ENCODE data around the gene PPP1R9A.
"Not testable (repeated sequence)": the region's sequence is repeated elsewhere in the genome, so short reads cannot be mapped to it uniquely, and the experiment has no call there.

The PPP1R9A gene

DNA sequence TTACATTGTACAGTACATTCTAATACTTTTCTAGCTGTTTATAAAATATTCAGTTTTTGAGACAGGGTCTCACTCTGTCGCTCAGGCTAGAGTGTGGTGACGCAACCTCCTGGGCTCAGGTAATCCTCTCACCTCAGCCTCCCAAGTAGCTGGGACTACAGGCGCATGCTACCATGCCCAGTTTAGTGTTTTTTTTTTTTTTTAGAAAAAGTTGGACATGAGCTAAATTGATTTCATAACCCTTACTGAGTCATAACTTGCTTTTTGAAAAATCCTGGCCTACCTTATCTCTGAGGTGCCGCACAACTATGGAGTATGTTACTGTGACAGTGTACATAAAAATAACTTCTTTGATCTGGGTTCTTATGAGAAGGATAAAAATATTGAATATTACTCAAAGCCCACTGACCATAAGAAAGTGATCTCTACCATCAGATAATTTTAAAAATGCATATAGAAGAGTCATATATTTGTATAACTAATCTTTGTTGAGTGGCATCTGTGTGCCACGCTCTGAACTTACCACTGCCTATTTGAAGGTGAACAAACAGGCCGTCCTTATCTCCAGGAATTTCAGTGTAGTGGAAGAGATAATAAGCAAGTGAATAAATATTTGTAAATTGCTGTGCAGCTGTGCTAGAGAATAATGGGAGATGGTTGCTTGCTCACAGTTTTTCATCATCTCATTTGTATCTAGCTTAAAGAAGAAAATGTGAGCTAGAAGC, 73.2 kb downstream of the PPP1R9A start:
- no peak for DNase-seq

DNA sequence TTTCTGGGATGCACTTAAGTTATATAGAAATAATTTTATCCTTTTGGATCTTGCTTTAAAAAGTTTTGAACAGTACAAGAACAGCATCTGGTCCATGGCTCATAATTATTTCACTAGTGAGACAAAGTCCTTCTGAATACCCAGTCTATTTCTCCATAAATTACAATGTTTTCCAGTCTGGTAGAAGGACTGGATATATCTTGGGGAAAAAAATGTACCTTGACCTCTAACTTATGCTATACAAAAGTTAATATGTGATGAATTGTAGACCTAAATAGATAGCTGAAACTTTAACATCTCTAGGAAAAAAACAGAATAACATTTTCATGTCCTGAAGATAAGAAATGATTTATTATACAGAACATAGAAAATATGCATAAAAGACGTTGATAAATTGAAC, 88.5 kb downstream of the PPP1R9A start:
- no peak for DNase-seq

DNA sequence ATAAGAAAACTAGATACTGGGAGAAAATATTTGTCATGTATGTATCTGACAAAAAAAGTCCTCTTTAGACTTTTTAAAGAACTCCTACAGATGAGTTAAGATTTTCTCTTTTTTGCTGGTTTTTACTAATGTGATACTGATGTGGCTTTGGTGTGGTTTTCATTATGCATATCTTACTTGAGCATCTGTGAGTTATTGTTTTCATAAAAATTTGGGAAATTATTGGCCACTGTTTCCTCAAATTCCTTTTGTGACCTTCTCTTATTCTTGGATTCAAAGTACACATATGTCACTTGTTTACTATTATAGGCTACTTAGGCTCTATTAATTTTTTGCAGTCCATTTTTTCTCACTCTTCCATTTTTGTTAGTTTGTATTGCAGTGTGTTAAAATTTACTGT, 89.0 kb downstream of the PPP1R9A start:
- DNase-seq = no peak

DNA sequence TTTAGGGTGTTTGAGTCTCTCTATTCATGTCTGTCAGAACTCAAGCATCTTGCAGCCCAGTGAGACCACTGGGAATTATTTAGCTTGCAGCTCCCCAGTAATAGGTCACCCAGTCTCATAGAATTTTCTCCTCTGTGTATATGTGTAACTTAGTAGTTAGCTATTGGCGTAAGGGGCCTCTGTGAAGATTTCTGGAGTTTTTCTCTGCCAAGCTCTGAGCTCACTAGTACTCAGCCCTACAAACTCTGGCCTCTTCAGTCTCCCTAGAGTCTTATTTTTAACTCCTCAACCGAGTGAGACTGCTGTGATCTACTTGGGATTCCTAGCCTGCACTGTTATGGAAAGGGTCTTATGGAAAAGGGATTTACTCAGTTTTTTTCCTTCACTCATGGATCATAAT, 90.2 kb downstream of the PPP1R9A start:
- no peak for DNase-seq

DNA sequence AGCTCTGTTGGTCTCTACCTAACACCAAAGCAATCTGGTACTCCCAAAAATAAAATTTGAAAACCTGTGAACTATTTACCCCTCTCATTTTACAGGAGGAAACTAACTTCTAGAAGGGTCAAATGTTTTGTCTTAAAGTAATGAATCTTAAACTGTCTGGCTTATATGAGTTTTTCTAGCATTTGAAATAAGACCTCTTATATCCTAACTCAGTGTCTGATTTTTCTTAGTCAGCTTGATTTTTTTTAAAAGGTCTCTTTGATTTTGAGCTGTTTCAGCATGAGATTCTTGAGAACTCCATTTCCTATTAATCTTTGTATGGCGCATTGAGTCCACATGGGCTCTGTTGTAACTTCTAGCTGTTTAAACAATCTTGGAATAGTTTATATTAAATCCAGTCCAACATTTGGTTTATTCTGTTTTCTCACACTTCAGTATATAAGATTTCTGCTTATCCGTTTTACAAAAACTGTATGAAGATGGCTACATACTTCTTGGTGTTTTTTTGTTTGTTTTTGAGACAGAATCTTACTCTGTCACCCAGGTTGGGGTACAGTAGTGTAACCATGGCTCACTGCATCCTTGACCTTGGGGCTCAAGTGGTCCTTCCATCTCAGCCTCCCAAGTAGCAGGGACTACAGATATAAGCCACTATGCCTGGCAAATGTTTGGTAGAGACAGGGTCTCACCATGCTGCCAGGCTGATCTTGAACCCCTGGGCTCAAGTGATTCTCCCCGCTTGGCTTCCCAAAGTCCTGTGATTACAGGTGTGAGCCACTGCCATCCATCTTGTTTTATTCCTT, 91.1 kb downstream of the PPP1R9A start:
- DNase-seq = no peak

DNA sequence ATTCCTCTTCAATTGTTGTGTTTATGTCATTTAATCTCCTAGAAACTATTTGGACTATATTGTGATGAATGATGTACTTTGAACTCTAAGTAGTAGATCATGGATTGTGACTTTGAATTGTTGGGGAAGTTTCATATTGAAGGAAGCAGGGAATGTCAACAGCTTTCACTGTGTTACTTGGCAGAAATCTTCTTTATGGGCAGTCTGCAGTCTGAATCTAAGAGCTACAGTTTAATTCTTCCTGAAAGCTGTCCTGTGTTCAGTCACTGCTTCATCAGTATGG, 91.6 kb downstream of the PPP1R9A start:
- DNase-seq = no peak

DNA sequence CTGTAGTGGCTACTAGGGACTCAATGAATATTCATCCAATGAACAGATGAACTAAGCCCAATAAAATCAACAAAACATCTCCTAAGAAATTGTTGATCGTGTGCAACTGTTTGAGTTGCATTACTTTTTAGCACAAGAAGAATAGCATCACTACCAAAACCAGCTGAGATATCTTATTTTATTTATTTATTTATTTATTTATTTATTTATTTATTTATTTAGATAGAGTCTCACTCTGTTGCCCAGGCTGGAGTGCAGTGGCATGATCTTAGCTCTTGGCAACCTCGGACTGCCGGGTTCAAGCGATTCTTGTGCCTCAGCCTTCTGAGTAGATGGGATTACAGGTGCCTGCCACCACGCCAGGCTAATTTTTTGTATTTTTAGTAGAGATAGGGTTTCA, 92.2 kb downstream of the PPP1R9A start:
- DNase-seq = not testable (repeated sequence)

DNA sequence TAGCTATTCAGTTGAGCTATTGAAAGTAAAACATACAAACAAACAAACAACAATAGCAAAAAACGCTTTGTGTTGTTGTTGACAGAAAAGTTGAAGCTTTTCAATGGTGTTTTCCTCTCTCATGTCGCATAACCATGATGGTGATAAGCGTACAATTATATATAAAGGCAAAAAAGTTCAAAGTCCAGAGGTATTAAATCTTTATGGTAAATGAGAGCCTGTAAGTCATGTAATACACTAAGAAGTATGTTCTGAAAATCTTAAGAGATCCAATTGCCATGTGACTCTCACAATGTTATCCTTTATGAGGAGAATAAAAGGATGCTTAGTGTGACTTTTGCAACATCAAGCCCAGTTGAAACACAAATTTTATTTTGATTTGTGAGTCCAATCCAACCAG, 93.9 kb downstream of the PPP1R9A start:
- no peak for DNase-seq

DNA sequence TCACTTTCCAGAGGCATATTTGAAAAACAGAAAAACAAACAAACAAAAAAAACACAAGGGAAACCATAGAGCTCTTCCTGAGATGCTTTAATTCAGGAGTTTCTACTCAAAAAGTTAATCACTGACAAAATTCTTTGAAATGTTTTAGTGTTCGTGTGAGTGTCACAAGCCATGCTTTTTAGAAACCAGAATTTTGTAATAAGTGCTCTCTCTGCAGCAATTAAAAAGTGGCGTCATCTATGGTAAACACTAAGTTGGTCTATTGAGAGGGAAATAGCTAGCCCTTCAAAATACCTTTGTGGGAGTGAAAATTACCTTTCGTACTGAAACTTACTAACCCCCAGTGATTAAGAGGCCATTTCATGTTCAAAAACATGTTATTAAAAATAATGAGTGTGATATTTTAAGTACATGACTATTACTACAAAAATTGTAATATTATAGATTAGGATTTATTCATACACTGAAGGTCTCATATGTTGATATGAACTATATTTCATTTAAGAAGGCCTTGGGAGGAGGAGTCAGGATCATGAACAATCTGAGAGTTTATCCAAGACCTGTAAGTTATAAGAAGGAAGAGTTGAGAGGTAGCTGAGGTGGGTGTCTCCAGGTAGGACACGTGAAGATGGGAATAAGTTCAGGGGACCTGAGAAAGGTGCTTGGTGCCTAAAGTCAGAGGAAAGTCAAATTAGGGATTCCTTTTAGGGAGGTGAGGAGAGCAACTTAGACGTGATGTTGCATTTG, 94.6 kb downstream of the PPP1R9A start:
- DNase-seq = no peak

DNA sequence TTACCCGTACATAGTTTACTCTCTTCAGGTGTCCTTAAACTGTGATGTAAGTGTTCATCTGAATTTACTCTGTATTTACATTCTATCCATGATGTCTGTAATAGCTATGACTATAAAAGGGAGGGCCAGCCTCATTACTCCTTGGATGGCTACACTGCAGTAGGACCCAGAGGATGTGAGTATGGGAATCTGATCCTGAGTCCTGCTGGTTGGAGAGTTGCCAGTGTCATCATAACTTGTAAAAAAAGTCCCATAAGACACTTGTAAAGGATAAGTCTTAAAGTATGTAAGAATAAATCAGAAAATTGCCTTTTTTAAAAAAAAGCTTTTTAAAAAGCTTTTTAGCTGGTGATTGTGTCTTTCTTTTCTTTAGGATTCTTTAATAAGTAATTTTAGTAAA, 95.4 kb downstream of the PPP1R9A start:
- DNase-seq = no peak

DNA sequence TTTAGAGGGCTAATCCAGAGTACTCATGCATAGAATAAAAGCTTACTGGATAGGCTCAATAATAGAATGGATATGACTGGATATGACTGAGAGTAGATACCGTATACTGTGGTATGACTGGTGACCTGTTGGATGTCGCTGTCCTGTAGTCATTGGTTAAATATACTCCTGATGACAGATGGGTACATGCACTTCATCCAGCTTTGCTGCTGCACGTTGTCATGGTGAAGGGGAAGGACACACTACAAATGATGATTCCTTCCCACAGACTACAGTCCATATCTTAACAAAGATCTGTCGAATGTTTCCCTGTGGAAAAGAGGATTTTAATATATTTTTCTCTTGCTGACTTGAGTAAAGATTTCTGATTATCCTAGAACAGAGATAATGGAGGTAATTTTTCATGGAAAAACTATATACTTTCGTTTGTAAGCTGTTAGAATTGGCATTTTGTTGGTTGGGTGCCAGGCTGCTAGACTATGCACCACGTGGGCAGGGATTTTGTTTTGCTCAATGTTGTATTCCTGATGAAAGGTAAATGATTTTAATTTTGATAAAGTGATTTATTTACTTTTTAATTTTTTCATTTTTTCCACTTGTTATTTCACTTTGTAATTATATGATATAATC, 97.3 kb downstream of the PPP1R9A start:
- no peak for DNase-seq

DNA sequence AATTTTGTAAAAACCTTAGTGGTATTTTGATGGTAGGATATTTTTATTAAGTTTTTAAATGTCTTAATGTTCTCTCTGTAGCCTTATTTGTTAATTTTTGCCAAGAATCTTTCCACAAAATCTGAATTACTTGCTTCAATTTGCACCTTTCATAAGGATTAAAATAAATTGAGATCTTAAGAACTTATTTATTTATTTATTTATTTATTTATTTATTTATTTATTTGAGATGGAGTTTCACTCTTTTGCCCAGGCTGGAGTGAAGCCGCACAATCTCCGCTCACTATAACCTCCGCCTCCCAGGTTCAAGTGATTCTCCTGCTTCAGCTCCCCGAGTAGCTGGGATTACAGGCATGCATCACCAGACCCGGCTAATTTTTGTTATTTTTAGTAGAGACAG, 98.6 kb downstream of the PPP1R9A start:
- no peak for DNase-seq

DNA sequence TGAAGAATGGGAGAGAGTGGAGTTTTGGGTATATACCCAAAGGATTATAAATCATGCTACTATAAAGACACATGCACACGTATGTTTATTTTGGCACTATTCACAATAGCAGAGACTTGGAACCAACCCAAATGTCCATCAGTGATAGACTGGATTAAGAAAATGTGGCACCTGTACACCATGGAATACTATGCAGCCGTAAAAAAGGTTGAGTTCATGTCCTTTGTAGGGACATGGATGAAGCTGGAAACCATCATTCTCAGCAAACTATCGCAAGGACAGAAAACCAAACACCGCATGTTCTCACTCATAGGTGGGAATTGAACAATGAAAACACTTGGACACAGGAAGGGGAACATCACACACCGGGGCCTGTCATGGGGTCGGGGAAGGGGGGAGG, 101.4 kb downstream of the PPP1R9A start:
- DNase-seq = not testable (repeated sequence)

DNA sequence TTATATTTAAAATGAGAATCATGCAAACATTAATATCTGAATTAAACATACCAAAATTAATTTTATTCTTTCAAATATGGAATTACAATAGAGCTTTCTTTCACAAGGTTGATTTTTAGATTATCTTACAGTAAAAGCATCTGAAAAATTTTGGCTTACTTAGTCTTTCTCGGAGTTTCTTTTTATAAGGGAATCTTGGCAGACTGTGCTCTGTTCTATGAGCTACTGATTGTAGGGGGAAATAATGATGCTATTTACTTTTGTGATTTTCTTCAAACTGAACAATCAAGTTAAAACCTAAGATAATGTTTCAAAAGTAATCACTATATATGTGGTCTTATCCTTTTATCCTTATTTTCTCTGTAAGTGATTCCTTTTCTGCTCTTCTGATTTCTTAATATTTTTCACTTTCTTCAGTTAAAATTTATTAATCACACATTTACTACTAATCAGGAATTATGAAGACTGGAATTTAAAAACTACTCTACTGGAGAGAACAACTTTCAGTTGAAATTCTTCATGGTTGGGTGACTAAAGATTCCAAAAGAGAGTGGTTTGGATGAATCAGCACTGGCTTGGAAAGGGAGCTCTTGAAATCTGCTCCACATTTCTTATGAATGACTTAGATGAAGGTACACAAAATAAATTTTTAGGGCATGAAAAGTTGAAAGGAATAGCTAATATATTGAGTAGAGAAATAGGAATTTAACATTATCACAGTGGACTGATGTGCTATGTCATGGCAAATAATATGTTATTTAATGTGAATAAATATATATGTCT, 103.9 kb downstream of the PPP1R9A start:
- DNase-seq = no peak

DNA sequence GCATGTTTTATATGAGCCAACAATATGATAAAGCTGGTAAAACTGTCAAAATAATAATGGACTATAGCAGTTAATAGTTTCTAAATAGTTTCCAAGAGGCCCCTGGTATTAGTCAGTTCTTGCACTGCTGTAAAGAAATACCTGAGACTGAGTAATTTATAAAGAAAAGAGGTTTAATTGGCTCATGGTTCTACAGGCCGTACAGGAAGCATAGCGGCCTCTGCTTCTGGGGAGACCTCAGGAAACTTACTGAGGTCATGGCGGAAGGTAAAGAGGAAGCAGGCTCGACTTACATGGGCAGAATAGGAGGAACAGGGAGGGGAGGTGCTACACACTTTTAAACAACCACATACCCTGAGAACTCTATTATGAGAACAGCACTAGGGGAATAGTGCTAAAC, 104.6 kb downstream of the PPP1R9A start:
- no peak for DNase-seq

DNA sequence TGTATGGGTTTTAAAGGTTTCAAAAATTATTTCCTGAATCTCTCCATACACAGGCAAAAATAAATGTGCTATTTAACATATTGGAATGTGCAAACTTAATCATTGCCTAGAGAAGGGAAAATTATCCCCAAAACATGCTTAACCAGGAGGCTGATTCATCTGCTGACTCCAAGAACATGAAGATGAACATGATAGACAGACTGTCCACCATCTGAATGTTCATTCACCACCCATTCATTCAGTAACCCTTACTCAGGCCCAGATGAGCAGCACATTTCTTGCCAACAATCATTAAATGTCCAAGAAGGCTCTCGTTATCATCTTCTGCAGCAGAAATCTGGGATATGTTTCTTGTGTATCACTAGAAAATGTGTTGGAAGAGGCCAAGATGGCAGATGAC, 110.6 kb downstream of the PPP1R9A start:
- no peak for DNase-seq

DNA sequence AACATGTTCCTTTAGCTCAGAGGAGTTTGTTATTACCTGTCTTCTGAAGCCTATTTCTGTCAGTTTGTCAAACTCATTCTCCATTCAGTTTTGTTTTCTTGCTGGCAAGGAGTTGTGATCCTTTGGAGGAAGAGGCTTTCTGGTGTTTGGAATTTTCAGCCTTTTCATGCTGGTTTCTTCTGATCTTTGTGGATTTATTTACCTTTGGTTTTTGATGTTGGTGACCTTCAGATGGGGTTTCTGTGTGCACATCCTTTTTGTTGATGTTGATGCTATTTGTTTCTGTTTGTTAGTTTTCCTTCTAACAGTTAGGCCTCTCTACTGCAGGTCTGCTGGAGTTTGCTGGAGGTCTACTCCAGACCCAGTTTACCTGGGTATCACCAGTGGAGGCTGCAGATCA, 118.6 kb downstream of the PPP1R9A start:
- DNase-seq = no peak

DNA sequence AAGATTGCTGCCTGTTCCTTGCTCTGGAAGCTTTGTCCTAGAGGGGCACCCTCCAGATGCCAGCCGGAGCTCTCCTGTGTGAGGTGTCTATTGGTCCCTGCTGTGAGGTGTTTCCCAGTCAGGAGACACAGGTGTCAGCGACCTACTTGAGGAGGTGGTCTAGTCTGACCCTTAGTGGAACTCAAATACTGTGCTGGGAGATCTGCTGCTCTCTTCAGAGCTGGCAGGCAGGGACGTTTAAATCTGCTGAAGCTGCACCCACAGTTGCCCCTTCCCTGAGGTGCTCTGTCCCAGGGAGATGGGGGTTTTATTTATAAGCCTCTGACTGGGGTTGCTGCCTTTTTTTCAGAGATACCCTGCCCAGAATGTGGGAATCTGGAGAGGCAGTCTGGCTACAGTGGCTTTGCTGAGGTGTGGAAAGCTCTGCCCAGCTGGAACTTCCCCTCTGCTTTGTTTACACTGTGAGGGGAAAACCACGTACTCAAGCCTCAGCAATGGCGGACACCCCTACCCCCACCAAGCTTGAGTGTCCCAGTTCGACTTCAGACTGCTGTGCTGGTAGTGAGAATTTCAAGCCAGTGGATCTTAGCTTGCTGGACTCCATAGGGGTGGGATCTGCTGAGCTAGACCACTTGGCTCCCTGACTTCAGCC, 119.2 kb downstream of the PPP1R9A start:
- no peak for DNase-seq

DNA sequence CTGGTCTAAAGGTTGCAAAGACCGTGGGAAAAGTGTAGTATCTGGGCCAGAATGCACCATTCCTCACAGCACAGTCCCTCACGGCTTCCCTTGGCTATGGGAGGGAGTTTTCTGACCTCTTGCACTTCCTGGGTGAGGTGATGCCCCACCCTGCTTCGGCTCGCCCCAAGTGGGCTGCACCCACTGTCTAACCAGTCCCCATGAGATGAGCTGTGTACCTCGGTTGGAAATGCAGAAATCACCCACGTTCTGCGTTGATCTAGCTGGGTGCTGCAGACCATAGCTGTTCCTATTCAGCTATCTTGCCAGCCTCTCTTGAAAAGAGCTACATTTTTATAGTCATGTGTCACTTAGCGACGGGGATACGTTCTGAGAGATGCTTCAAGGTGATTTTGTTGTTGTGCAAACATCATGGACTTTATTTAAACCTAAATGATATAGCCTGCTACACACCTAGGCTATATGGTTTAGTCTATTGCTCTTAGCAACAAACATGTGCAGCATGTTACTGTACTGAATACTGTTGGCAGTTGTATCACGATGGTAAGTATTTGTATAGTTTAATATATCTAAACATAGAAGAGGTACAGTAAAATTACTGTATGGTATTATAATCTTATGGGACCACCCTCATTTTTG, 120.0 kb downstream of the PPP1R9A start:
- no peak for DNase-seq

DNA sequence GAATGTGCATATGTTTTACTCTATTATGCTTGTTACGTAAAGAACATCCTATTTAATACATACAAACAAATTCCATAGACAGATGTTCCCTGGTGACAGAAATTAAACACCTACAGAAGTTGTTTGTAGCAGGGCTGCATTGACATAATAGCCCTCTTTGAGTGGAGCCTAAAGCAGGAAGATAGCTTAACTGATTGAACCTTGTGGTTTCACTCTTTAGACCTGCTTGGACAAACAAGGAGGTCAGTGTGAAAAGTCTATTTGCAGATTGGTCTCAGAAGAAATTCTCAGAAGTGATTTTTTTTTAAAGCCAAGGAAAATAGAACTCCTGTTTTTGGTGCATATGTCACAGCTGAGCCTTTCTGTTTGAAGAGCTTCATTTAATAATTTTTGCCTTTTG, 121.3 kb downstream of the PPP1R9A start:
- DNase-seq = no peak

DNA sequence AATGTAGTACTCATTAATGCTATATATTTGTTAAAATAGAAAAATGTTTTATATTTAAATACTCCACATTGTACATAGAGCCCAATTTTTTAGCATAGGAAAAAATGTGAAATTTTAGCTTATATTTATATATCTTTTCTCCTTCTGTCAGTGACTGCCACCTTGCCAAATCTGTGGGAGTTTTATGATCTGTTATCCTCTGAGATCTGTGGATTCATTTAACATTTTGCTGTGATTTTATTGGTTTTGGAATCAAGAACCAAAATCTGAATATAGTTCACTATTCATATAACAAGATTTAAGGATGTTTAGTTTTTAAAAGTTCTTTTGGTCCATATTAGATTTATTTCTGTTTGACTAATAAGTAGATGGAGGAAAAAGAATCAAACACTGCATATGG, 127.9 kb downstream of the PPP1R9A start:
- no peak for DNase-seq

DNA sequence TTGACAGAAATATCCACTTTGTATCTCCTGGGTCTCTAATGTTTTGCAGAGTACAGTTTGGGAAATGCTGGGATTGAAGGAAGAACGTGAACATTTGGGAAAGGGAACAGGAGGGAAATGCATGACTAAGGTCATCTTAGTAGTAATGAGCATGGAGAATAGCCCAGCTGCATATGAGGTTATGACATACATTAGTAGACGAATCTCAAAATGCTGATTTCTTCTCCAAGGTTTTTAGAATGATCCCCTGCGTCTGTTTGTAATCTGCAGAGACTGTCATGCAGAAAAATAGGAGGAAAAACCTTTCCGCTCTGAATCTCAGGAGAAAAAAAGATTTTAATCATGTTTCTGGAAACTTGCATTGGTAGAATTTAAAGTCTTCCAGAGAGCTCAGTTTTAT, 133.6 kb downstream of the PPP1R9A start:
- DNase-seq = no peak

Data from stimulated activated CD4-positive, alpha-beta T cell treated with anti-CD3 and anti-CD28 coated beads, Interleukin-15, amount 100 ng/mL, for 24 hours (primary cell).